T-helper 1 cell treated with Interleukin-12 subunit alpha and Interleukin-12 subunit beta and Interleukin-4 antibody, amounts not matched to agents 30 μg/mL and 1 μg/mL, for 36 hours (primary cell): ENCODE data around the gene CYP21A2.
"Not testable (repeated sequence)": the region's sequence is repeated elsewhere in the genome, so short reads cannot be mapped to it uniquely, and the experiment has no call there.

Experiments used
- H3K27ac Mint-ChIP-seq: one replicate; pipeline ENCODE4 v1.8.0; 2021; ENCODE audit warnings: mild to moderate bottlenecking, mixed read lengths
- H3K27me3 Mint-ChIP-seq: one replicate; pipeline ENCODE4 v1.8.0; 2021; ENCODE audit warnings: low read depth, mixed read lengths
- H3K36me3 Mint-ChIP-seq: one replicate; pipeline ENCODE4 v1.8.0; 2021; ENCODE audit warnings: low read depth, mixed read lengths
- H3K4me1 Mint-ChIP-seq: one replicate; pipeline ENCODE4 v1.8.0; 2021; ENCODE audit warnings: low read depth, mixed read lengths
- H3K4me3 Mint-ChIP-seq: one replicate; pipeline ENCODE4 v1.8.0; 2021; ENCODE audit warnings: mild to moderate bottlenecking, moderate library complexity, mixed read lengths
- H3K9me3 Mint-ChIP-seq: one replicate; pipeline ENCODE4 v1.8.0; 2021; ENCODE audit warnings: mixed read lengths

The CYP21A2 gene

DNA sequence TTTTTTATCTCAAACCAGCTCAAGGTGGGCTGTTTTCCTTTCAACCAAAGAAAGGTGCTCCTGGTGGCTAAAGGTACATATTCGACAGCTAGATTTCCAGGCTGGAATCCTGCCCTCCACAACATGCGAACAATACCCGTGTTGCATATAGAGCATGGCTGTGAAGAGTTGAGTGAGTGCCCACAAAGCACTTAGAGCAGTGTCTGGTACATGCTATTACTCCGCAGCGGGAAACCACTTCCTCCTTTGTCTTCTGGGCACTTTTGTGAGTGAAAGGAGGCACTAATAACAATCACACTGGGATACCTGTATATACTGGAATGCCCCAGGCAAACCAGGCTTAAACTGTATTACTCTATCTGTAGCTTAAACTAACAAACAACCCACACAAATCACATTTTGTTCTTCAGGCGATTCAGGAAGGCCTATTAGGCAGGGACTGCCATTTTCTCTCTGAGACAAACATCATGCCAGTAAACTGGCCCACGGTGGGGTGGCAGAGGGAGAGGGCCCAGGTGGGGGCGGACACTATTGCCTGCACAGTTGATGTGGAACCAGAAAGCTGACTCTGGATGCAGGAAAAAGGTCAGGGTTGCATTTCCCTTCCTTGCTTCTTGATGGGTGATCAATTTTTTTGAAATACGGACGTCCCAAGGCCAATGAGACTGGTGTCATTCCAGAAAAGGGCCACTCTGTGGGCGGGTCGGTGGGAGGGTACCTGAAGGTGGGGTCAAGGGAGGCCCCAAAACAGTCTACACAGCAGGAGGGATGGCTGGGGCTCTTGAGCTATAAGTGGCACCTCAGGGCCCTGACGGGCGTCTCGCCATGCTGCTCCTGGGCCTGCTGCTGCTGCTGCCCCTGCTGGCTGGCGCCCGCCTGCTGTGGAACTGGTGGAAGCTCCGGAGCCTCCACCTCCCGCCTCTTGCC is at the start of gene CYP21A2:
CYP21A2 (plus strand) TSS at position 818 of the 927 bp plus-strand sequence; CDS start at position 826, 8 bp downstream.
- not testable (repeated sequence) for H3K4me1 Mint-ChIP-seq, H3K36me3 Mint-ChIP-seq, H3K9me3 Mint-ChIP-seq, H3K27ac Mint-ChIP-seq, H3K4me3 Mint-ChIP-seq, H3K27me3 Mint-ChIP-seq

DNA sequence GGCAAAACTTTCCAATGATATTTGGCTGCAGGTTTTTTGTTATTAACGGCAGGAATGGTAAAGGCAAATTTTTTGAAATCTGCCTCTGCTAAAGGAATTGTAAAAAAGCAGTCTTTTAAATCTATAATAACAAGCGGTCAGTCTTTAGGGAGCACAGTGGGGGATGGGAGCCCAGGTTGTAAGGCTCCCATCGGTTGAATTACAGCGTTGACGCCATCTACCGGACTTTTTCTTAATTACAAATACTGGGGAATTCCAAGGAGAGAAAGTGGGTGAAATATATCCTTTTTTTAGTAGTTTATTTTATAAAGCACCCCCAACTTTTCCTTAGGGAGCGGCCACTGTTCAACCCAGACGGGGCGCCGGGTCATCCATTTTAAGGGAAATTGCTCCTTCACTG is 48.9 kb upstream of the CYP21A2 start:
- not testable (repeated sequence) for H3K27me3 Mint-ChIP-seq, H3K4me3 Mint-ChIP-seq, H3K9me3 Mint-ChIP-seq, H3K36me3 Mint-ChIP-seq, H3K27ac Mint-ChIP-seq, H3K4me1 Mint-ChIP-seq

DNA sequence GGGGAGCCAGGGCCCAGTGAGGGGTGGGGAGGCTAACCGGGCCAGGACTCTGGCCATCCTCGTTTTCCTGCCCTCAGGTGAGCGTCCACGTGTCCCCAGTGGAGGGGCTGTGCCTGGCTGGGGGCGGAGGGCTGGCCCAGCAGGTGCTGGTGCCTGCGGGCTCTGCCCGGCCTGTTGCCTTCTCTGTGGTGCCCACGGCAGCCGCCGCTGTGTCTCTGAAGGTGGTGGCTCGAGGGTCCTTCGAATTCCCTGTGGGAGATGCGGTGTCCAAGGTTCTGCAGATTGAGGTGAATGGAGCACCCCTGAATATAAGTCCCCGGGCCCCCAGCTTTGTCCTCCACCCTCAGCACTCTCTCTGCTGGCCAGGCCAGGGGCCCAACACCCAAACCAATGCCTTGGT is 43.8 kb upstream of the CYP21A2 start:
- not testable (repeated sequence) for H3K36me3 Mint-ChIP-seq, H3K4me3 Mint-ChIP-seq, H3K9me3 Mint-ChIP-seq, H3K4me1 Mint-ChIP-seq, H3K27ac Mint-ChIP-seq, H3K27me3 Mint-ChIP-seq

DNA sequence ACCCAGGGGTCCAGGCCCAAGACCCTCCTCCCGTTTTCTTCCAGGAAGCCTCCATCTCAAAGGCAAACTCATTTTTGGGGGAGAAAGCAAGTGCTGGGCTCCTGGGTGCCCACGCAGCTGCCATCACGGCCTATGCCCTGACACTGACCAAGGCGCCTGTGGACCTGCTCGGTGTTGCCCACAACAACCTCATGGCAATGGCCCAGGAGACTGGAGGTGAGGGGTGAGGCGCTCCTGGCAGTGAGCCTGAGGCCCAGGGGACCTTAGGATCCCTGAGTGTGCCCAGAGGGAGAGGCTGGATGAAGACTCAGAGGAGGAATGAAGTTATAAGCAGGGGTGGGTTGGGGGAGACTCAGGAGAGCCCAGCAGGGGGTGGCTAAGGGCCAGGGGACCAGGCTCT is 41.8 kb upstream of the CYP21A2 start:
- H3K27ac Mint-ChIP-seq, H3K4me1 Mint-ChIP-seq, H3K36me3 Mint-ChIP-seq, H3K4me3 Mint-ChIP-seq, H3K9me3 Mint-ChIP-seq, H3K27me3 Mint-ChIP-seq: not testable (repeated sequence)

DNA sequence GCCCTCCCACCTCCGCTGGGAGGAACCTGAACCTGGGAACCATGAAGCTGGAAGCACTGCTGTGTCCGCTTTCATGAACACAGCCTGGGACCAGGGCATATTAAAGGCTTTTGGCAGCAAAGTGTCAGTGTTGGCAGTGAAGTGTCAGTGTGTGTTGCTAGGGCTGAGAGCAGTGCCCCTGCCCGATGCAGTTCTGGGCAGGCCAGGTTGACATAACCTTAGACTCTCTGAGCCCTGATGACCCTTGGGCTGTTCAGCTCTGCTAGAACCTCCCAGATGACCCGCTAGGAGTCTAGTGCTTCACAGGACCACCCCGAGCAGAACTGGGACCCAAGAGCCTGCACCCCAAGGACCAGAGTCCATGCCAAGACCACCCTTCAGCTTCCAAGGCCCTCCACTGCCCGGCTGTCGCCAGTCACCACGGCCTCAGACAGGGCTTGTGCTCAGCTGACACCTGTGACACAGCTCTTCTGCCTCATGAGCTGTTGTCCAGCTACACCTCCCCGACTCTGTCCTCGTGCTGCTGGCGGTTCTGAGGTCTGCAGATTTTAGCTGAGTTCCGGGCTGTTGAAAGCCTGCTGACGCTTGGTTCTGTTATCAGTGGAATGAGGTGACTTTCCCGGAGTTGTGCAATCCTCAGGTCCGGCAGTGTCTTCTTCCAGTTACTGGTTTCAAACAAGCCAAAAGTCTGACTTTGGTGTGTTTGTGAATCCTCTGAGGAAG is 35.5 kb upstream of the CYP21A2 start:
- H3K9me3 Mint-ChIP-seq = not testable (repeated sequence)

DNA sequence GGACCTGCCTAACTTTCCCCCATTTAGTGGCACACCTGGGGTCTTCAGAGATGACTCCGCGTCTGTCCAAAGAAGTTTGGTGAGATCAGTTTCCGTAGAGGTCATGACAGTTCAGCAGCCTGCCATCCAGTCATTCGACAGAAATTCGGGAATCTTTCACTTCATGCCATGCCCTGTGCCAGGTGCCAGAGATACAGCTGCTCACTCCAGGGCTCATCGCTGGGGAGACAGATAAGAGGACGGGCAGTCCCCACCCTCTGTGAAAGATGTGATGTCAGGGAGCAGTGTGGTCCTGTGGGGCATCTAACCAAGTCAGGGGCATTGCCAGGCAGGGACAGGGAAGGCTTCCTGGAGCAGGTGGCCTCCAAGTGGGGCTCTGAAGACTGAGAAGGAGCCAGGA is 34.9 kb upstream of the CYP21A2 start:
- H3K9me3 Mint-ChIP-seq, H3K4me1 Mint-ChIP-seq, H3K27me3 Mint-ChIP-seq, H3K4me3 Mint-ChIP-seq, H3K27ac Mint-ChIP-seq, H3K36me3 Mint-ChIP-seq: not testable (repeated sequence)

More for the DNA sequence above, 35.5 kb upstream of the CYP21A2 start:
- H3K27ac Mint-ChIP-seq, H3K4me3 Mint-ChIP-seq, H3K4me1 Mint-ChIP-seq, H3K36me3 Mint-ChIP-seq, H3K27me3 Mint-ChIP-seq: not testable (repeated sequence)

DNA sequence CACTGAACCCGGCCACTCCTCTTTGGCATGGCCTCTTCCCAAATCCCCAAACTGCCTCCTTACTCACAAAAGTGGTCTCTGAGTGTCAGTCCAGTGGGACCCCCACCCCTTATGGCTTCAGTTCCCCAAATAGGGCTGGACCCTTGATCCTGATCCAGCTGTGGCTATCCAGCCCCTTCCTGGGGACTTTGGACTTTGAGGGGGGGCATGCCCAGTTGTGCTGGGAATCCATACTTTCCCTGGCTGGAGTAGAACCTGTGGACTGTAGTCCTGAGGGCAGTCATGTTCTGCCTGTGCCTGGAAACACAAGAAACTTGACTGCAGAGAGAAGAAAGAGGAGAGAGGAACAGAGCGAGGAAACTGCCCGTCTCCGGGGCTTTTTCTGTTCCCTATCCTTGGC is 33.8 kb upstream of the CYP21A2 start:
- H3K4me1 Mint-ChIP-seq, H3K4me3 Mint-ChIP-seq, H3K9me3 Mint-ChIP-seq, H3K36me3 Mint-ChIP-seq, H3K27me3 Mint-ChIP-seq, H3K27ac Mint-ChIP-seq: not testable (repeated sequence)

DNA sequence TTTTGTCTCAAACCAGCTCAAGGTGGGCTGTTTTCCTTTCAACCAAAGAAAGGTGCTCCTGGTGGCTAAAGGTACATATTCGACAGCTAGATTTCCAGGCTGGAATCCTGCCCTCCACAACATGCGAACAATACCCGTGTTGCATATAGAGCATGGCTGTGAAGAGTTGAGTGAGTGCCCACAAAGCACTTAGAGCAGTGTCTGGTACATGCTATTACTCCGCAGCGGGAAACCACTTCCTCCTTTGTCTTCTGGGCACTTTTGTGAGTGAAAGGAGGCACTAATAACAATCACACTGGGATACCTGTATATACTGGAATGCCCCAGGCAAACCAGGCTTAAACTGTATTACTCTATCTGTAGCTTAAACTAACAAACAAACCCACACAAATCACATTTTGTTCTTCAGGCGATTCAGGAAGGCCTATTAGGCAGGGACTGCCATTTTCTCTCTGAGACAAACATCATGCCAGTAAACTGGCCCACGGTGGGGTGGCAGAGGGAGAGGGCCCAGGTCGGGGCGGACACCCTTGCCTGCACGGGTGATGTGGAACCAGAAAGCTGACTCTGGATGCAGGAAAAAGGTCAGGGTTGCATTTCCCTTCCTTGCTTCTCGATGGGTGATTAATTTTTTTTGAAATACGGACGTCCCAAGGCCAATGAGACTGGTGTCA is 33.2 kb upstream of the CYP21A2 start:
- not testable (repeated sequence) for H3K36me3 Mint-ChIP-seq, H3K27ac Mint-ChIP-seq, H3K4me3 Mint-ChIP-seq, H3K9me3 Mint-ChIP-seq, H3K27me3 Mint-ChIP-seq, H3K4me1 Mint-ChIP-seq

DNA sequence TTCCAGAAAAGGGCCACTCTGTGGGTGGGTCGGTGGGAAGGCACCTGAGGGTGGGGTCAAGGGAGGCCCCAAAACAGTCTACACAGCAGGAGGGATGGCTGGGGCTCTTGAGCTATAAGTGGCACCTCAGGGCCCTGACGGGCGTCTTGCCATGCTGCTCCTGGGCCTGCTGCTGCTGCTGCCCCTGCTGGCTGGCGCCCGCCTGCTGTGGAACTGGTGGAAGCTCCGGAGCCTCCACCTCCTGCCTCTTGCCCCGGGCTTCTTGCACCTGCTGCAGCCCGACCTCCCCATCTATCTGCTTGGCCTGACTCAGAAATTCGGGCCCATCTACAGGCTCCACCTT is 32.7 kb upstream of the CYP21A2 start:
- not testable (repeated sequence) for H3K4me1 Mint-ChIP-seq, H3K4me3 Mint-ChIP-seq, H3K27ac Mint-ChIP-seq, H3K36me3 Mint-ChIP-seq, H3K27me3 Mint-ChIP-seq, H3K9me3 Mint-ChIP-seq

DNA sequence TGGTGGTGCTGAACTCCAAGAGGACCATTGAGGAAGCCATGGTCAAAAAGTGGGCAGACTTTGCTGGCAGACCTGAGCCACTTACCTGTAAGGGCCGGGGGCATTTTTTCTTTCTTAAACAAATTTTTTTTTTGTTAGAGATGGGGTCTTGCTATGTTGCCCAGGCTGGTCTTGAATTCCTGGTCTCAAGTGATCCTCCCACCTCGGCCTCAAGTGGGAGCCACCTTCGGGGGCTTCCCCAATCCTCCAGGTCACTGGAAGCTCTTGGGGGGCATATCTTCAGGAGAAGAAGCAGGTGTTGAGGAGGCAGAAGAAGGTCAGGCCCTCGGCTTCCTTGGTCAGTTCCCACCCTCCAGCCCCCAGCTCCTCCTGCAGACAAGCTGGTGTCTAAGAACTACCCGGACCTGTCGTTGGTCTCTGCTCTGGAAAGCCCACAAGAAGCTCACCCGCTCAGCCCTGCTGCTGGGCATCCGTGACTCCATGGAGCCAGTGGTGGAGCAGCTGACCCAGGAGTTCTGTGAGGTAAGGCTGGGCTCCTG is 32.2 kb upstream of the CYP21A2 start:
- H3K4me3 Mint-ChIP-seq, H3K9me3 Mint-ChIP-seq, H3K27ac Mint-ChIP-seq, H3K36me3 Mint-ChIP-seq, H3K27me3 Mint-ChIP-seq, H3K4me1 Mint-ChIP-seq: not testable (repeated sequence)

DNA sequence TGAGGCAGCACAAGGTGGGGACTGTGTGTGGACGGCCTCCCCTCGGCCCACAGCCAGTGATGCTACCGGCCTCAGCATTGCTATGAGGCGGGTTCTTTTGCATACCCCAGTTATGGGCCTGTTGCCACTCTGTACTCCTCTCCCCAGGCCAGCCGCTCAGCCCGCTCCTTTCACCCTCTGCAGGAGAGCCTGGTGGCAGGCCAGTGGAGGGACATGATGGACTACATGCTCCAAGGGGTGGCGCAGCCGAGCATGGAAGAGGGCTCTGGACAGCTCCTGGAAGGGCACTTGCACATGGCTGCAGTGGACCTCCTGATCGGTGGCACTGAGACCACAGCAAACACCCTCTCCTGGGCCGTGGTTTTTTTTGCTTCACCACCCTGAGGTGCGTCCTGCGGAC is 31.1 kb upstream of the CYP21A2 start:
- not testable (repeated sequence) for H3K27me3 Mint-ChIP-seq, H3K27ac Mint-ChIP-seq, H3K36me3 Mint-ChIP-seq, H3K4me3 Mint-ChIP-seq, H3K9me3 Mint-ChIP-seq, H3K4me1 Mint-ChIP-seq

DNA sequence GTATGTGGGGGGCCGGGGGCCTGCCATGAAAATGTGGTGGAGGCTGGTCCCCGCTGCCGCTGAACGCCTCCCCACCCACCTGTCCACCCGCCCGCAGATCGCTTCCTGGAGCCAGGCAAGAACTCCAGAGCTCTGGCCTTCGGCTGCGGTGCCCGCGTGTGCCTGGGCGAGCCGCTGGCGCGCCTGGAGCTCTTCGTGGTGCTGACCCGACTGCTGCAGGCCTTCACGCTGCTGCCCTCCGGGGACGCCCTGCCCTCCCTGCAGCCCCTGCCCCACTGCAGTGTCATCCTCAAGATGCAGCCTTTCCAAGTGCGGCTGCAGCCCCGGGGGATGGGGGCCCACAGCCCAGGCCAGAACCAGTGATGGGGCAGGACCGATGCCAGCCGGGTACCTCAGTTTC is 30.2 kb upstream of the CYP21A2 start:
- not testable (repeated sequence) for H3K27me3 Mint-ChIP-seq, H3K36me3 Mint-ChIP-seq, H3K9me3 Mint-ChIP-seq, H3K4me3 Mint-ChIP-seq, H3K4me1 Mint-ChIP-seq, H3K27ac Mint-ChIP-seq

DNA sequence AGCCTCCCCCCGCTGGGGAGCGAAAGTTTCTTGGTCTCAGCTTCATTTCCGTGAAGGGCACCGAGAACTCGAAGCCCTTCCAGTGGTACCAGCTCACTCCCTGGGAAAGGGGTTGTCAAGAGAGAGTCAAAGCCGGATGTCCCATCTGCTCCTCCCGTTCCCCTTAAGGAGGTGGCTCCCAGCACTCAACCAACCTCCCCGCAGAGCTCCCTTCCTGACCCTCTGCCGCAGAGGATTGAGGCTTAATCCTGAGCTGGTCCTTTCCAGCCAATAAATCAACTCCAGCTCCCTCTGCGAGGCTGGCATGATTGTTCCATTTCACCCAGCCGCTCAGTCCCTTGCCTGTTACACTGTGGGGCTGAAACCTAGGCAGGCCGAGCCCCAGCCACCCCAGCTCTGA is 29.6 kb upstream of the CYP21A2 start:
- H3K4me3 Mint-ChIP-seq, H3K36me3 Mint-ChIP-seq, H3K27ac Mint-ChIP-seq, H3K27me3 Mint-ChIP-seq, H3K9me3 Mint-ChIP-seq, H3K4me1 Mint-ChIP-seq: not testable (repeated sequence)

DNA sequence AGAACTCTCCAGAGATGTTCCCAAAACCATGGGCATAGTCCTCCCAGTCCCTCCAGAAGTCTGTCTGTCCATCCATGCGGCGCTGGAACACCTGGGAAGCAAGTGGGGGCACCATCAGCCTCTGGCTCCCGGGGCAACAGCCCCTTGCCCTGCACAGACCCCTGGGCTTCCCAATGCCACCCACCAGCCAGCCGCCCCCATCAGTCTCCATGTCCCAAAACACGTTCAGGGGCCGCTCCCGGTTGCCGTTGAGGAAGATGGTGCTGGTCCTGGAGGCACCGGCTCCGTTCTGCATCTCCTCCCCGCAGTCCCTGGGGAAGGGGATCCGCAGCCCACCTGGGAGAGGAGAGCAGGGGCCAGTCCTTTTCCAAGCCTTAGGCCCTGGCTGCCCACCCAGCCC is 28.7 kb upstream of the CYP21A2 start:
- not testable (repeated sequence) for H3K4me3 Mint-ChIP-seq, H3K36me3 Mint-ChIP-seq, H3K4me1 Mint-ChIP-seq, H3K27ac Mint-ChIP-seq, H3K9me3 Mint-ChIP-seq, H3K27me3 Mint-ChIP-seq

DNA sequence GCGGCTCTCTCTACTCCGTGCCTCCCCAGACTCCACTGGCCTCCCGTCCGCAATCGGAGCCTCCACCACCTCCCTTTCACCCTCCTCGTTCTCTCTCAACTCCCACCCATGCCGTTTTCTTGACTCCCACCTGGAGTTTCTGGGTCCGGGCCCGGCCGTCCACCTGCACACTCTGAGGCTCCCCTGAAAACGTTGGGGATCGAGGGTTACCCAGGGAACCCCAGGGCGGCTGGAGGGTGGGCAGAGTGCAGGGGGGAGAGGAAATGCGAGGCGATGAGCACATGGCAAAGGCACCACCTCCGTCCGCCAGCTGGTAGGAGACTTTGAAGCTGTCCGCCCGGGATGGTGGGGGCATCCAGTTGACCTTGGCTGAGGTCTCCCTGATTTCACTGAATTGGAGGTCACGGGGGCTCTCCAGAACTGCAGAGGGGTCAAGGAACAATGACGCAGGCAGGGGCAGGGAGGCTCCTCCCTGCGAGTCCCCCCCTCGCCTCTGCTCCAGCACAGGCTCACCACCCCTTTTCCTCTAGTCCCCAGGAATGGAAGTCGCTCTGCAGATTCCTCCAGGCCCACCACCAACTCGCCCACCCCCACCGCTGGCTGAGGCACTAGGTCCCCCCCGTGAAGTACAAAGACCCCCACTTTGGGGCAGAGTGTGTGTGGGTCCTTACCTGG is 27.2 kb upstream of the CYP21A2 start:
- H3K4me1 Mint-ChIP-seq, H3K9me3 Mint-ChIP-seq, H3K27ac Mint-ChIP-seq, H3K36me3 Mint-ChIP-seq, H3K4me3 Mint-ChIP-seq, H3K27me3 Mint-ChIP-seq: not testable (repeated sequence)
